Fibroblast of peridontal ligament (primary cell): ENCODE data around the gene VPS50.

Experiments
- DNase-seq: peaks from one replicate; pipeline ENCODE4 v3.0.0-alpha.2; 2010; ENCODE audit errors: extremely low read depth

Gene VPS50, protein sequence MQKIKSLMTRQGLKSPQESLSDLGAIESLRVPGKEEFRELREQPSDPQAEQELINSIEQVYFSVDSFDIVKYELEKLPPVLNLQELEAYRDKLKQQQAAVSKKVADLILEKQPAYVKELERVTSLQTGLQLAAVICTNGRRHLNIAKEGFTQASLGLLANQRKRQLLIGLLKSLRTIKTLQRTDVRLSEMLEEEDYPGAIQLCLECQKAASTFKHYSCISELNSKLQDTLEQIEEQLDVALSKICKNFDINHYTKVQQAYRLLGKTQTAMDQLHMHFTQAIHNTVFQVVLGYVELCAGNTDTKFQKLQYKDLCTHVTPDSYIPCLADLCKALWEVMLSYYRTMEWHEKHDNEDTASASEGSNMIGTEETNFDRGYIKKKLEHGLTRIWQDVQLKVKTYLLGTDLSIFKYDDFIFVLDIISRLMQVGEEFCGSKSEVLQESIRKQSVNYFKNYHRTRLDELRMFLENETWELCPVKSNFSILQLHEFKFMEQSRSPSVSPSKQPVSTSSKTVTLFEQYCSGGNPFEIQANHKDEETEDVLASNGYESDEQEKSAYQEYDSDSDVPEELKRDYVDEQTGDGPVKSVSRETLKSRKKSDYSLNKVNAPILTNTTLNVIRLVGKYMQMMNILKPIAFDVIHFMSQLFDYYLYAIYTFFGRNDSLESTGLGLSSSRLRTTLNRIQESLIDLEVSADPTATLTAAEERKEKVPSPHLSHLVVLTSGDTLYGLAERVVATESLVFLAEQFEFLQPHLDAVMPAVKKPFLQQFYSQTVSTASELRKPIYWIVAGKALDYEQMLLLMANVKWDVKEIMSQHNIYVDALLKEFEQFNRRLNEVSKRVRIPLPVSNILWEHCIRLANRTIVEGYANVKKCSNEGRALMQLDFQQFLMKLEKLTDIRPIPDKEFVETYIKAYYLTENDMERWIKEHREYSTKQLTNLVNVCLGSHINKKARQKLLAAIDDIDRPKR

DNA sequence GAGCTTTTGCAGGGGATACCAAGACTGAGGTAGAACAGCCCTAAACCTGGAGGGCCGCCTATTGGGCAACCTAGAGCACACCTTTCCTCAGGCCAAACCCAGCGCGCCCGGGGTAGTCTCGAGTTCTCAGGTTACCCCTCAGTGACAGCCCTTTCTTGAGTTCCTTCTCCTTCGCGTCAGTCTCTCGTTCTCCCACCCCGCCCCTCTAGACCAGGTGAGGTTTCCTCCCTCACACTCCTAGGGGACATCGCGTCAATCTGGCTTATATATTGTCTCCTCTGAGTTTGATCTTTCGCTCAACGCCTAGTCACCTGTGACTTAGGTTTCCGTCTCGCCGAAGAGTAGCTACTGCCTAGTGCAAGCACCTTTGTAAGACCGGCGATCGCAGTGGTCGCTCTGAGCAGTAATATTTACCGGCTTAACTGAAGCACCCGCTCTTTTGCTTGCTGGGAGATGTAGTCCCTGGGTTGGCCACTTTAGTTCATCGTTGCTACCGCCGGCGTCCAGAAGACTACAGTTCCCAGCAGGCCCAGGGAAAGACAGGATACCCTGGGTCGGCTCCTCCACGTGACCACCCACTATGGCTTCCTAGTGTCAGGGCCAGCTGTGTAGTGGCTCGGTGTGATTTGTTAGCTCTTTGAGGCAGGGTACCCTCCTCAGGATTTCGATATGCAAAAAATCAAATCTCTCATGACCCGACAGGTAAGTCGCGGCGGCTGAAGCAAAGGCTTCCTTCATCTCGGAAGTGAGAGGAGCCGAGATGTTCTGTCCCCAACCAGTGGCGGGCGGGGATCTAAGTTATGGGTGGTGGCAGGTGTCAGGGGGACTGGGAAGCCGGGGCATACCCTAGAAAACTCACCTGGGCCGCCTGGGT is at the start of gene VPS50:
Gene VPS50, plus strand, starts transcription at position 568 of the 874 bp plus-strand sequence. Its CDS starts 102 bp downstream, at position 670.
- DNase-seq: peak; percentile 95

DNA sequence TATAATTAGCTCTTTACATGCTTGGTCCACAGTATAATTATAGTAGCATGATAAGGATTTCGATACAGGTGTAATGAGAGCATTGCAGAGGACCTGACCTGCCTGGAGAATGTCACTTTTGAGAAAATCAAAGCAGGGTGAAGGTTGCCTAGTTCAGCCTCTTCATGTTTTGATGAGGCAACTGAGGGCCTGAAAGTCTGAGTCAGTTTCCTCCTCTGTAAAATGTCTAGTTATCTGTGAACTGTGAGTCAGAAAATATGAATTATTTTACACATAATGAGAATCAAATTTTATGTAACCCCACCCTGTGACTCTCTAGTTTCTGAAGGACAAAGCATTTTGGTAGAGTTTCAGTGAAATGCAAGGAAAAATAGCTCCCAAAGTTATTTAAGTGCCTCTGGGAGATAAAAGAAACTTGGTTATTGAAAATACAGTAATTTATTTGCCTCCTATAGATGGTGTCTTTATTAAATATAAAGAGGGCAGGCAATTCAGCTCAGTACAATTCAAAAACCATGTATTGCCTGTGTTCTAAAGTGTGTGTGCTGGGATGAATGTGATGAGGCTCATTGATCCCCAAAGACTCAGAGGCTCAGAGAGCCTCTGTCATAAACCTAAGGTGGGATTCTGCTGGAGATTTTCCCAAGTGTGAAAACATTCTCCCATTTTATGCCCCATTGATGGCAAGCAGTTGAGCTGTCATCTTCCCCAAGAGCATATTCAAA is 46.7 kb upstream of the VPS50 start:
- DNase-seq: no peak

DNA sequence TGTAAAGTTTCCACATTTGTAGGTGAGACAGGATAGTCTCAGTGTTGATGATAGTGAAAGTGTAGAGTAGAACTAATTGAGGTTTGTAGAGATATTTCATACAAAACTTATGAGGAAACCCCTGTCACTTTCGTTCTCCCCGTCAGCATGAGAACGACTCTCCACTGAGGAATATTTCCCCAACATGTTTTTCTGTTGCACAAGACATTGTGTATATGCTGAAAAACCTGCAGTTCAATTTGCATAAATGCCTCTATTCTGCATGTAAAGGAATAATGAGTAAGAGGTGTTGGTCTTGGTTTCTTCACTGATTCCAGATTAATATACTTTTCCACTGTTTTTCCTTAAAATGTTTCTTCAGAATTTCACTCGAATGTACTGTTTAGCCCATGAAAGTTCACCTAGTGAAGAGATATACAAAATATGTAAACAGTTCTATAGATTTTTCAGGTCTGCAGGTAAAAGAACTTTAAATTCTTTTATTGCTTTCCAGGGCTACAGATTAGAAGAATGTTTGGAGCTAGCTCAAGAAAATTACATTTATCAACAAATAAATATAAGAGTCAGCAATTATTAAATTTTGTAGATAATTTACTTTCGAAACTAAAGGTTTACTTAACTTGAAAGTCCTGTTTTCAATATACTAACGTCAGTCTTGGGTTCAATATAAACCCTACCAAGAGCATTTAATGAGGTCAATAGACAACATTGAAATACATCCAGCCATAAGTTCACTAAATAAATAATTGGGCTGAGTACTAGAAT is 43.1 kb upstream of the VPS50 start:
- no peak for DNase-seq

DNA sequence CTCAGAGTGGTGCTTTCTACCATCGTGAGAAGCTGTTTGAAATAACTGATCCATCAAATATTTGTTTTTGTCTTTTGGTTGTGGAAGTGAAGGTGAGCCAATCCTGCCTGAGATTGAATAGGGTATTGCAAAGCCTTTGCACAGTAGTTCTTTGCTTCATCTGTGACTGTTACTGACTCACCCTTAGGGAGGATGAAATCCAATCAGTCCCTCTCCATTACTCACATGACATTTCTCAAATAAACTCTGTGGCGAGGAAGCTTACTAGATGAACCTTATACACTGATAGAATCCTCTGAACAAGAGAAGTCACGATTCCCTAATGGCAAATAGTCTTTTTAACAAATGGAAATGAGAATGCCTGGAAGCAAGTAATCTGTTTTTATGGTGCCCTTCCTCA is 37.8 kb upstream of the VPS50 start:
- peak; percentile 71 for DNase-seq

DNA sequence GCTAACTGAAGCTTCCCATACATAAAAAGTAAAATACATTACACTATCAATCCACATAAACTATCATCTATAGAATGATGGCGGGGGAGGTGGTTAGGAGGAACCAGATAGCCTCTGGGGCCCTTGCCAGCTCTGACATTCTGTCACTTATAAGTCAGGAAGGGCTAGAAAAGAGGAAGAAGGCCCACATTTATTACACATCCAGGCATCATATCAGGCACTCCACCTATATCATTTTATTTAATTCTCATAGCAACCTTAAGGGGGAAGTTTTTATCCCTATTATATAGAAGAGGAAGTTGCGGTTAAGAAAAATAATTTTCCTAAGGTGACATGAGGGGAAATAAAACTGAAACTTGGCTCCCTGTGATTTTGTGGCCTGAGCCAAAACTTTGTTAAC is 35.8 kb upstream of the VPS50 start:
- DNase-seq: no peak

DNA sequence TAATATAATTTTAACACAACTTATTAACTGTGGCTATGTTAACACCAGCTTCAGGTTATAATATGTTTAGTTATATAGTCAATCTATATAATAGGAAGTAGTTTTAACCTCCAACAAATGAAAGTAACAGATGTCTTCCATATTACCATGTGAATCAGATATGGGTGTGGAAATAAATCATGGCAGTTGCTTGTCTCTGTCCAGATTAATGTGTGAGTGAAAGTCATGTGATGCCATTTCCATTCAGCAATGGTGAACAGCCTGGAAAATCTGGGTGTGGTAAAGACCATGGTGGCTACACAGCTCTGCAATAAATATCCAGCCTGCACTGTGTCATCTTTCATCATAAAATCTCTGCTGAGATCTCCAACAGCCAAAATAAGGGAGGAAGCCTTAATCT is 33.7 kb upstream of the VPS50 start:
- DNase-seq: no peak

DNA sequence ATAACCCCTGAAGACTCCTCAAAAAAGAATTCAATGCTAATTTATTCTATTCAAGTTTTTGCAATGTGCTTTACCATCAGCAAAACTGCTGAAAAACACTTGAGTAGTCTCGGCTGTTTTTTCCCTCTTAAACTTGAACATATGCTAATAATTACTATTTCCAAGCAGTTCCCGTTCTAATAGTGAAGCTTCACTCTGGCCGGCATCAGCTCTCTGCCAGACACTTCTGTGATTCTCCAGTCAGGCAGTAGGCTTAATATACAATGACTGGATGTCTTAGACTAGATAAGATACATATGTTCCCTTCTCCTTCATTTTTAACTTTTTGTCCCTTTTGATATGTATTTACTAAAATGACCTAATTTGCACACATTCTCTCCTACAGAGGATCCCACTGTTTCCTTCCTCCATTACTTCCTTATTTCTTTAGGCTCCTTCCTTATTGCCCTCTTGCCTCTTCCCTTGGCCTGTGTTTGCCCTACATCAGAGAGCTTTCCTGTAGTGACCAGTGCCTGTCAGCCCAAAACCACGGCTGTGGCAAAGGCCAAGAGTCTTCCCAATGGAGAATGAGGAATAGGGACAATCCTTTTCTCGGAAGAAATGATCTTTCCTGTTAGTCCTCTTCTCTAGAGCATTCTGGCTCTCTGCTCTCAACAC is 29.4 kb upstream of the VPS50 start:
- DNase-seq: no peak

DNA sequence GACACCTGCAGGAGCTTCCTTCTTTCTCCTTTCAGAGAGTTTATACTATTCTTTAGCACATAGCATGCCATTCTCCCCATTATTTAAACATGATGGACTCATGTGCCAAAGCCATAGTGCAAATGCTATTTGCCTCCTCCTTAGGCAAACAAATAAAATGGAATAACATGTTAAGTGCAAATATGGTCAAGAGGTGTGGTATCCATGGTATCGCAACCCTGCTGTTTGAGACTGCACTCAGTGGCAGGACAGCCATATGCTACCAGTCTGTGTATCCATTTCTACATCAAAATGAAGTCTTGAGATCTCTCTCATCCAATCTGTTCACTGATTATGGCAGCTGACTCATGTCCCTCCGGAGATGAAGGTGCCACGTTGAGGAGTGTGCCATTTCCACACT is 28.7 kb upstream of the VPS50 start:
- DNase-seq: no peak

DNA sequence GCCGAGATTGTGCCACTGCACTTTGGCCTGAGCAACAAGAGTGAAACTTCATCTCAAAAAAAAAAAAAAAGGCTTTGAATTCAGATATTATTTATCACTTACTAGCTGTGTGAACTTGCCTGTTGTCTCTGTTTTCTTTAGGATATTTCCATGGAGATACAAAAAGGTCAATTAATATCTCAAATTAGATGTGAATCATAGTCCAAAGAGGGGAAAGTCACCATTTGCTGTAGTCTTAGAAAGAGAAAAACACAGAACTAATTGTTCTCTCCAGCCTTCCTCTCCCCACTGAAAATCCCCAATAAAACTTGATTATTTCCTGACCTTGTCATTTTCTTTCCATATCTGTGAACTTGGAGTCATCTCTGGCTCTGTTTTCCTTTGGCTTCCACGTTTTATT is 27.1 kb upstream of the VPS50 start:
- DNase-seq: no peak

DNA sequence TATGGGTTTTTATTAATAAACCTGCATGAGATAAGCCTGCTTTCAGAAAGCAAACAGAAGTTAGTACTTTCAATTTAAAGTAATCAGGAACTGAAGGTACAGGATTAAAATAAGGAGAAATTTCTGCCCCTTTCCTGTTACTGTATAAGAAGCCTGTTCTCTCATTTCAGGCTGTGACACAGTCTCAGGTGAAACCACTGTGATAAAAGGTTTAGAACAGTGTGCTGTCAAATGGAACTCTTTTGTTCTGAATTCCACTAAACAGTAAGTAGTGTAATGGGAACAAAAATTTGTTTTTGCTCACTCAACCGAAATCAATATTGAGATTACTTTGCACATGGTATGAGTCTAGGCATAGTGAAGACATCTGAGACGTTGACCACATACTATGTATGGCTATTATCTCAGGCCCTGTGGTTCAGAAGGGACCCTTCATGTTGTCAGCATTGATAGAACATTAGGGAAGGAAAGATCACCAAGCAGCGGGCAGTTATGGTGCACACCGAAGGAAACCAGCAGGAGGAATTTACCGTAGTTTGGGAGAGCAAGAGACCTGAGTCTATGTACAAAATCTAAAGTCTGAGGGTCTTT is 20.8 kb upstream of the VPS50 start:
- DNase-seq: no peak

DNA sequence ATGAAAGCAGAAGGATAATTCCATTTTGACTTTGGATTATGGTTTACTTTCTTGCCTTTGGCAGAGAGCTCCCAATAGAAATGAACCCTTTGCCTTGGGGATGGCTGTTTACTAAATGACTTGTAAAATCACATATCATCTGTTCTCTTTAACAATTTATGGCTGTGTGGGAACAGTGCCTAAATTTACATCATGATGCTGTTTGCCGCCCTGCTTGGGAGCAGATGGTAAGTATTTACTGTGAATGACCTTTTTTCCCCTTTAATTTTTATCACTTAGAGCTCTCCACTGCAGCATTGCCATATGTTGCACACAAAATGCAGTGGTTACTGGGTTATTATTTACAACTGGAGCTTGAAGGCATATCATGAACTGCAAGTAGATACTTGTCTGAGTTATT is 19.3 kb upstream of the VPS50 start:
- DNase-seq: no peak

DNA sequence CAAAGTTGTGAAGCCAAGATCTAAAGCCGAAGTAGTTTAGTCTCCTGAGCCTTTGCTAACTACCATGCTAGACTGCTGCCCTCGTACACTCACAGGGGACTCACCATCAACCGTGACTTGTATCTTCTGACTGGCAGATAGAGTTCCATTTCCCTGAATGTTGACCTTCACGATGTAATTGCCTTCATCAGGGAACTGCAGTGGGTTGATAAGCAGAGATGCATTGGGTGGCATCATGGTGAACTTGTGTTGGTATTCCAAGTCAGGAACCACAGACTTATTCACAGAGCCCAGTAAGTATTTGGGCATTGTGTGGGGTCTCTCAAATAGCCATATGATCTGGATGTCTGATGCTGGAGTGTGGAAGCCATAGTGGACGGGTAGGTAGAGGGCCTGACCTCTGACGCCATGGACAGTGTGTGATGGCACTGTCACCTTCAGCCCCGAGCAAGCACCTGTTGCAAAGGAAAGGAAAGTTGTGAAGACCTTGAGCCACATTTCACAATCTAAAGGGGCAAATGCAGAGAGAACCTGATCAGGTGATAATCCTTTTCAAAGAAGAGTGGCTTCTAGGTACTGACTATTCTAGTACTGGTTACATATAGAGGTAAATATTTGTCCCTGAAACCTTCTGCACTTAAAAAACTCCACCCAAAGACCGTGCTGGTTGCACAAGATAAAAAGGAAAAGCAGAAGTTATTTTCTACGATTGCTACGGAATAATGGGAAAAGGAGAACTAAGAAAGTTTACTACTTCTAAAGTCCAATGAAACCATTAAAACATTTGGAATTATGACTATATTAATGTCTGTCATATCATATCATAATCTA is 13.0 kb upstream of the VPS50 start:
- no peak for DNase-seq

DNA sequence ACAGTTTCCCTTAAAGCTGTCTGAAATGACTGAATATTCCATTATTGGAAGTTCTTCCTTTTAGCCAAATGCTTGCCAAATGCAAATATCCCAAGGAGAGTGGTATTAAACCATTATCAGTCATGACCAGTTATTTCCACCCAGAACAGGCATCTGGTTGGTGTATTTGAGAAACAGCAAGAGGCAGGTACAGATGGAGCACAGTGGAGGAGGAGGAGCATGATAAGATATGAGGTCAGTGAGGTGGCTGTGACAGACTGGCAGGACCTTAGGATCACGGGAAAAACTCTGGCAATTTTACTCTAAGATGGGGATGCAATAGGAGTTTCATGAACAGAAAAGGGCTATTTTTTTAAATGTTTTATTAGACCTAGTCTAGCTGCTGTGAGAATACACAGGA is 12.3 kb upstream of the VPS50 start:
- DNase-seq: no peak

DNA sequence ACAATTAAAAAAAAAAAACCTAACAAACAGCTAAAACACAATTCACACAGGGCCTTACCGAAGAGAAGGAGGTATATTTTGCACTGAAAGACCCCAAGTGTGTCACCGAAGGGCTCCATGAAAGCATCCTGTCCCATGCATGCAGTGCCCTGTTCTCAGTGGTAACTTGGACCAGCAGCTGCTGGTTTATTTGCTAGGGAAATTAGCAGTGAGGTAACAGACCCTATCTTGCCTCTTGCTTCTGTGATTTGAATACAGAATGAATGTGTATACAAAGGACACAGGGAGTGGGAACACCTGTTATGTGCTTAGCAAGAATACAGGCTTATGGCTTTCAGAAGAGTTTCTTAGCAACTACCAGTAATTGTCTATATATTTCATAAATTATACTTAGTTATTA is 5.9 kb upstream of the VPS50 start, which contains the start of gene HEPACAM2:
Gene HEPACAM2, minus strand, starts transcription at position 160 of the 400 bp plus-strand sequence.
- DNase-seq: no peak

DNA sequence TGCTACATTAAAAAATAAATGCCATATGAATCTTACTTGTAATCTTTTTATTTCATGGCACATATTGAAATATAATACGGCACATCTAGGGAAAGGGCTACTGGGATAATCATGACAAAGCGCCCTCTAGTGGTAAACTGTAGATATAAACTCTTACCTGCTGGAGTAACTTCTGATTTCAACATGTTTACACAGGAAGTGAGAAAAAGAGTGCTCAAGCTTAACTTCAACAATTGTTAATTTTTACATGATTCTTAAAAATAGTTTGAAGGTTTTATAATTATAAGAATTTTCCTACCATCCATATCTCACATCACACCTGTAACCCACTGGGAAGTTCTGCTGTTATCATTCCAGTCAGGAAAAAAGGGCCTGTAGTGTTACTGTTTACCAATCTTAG is 3.9 kb upstream of the VPS50 start:
- peak; percentile 80 for DNase-seq

DNA sequence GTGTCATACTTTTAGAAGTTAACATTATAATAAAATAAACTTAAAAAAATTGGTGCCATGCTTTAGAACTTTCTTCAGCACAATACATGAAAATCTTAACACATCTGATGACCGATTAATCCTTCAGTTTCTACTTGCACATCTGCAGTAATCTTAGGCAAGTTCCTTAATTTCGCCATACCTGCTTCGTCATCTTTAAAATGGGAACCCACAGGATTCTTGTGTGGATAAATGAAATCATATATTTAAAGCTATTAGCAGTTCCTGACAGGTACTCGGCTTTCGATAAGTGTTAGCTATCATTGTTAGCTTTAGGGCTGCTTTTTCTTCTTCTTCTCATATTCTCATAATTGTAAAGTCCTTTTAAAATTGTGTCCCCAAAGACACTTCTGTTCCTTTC is 907 bp upstream of the VPS50 start:
- DNase-seq: no peak

DNA sequence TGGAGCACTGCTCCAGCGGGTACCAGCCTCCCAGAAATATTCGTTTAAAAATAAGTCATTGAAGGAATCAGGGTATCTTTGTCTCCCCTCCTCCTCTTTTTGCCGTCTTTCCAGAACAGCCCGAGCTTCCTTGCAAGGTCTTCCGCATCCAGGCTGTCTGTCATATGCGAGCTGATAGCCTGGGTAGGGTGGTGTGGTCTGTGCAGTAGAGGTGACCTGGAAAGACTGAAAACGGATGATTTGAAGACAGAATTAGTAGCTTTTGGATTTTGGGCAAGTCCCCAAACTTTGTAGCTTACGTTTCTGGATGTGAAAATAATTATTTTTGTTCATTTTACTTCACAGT is 480 bp downstream of the VPS50 start:
- DNase-seq: no peak

DNA sequence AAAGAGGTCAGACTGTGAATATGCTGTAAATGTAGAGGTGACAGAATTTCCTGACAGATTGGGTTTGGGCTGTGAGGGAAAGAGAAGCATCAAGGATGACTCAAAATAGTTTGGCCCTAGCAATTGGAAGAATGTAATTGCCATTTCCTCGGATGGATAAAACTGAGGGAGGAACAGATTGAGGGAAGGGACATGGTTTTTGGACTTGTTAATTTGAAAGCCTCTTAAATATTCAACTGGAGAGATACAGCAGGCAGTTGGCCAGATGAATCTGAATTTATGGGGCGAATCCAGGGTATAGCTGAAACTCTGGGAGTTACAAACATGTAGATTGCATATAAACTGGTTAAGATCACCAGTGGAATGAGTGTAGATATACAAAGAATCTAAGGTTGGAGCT is 3.4 kb downstream of the VPS50 start:
- DNase-seq: no peak

DNA sequence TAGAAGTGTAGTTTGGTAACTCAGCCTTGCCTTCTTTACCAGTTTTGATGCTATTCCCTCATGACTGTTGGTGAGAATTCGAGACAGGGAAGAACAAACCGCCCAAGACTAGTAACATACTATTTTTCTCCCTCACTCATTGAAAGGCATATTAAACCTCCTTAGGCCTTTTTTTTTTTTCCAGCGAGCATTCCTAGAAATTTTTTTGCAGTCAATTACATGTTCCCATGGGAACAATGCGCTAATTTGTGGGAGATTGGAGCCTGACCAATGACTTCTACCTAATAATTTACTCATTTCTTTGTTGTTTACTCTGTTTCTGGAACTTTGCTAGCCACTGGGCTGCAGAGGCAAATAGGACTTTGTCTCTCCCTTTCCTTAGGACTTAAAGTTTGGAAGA is 6.0 kb downstream of the VPS50 start:
- no peak for DNase-seq
